ENCODE data around the gene MAGEA9B.
A peak's percentile ranks its signal among the peaks of the same experiment; 100 is the strongest.
"Not testable (repeated sequence)": the region's sequence is repeated elsewhere in the genome, so short reads cannot be mapped to it uniquely, and the experiment has no call there.

The MAGEA9B gene

GRCh38 chrX:149570668-149571067 lies 16.6 kb downstream of the MAGEA9B start:
- no peak for DNase-seq

DNA sequence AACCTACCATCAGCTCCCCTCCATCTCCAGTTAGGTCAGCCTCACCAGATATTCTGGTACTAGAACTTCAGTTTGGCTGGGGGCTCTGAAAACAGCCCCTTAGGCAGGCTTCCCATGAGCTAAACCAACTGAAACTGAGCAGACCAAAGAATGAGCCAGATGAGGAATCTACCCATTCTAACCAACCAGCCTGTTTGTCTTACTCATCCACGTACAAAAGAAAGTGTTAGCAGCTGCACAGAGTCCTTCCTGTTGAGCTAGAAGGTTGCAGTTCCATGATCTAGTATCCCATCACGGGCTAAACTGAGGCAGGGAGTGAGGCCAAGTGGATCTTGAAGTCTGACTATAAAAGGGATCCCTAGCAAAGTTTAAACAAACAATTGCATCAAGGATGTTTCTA lies 17.5 kb downstream of the MAGEA9B start:
- DNase-seq = peak; percentile 38

- DNase-seq = no peak
These were observed 18.5 kb downstream of the MAGEA9B start for GRCh38 chrX:149568701-149569296.

DNA sequence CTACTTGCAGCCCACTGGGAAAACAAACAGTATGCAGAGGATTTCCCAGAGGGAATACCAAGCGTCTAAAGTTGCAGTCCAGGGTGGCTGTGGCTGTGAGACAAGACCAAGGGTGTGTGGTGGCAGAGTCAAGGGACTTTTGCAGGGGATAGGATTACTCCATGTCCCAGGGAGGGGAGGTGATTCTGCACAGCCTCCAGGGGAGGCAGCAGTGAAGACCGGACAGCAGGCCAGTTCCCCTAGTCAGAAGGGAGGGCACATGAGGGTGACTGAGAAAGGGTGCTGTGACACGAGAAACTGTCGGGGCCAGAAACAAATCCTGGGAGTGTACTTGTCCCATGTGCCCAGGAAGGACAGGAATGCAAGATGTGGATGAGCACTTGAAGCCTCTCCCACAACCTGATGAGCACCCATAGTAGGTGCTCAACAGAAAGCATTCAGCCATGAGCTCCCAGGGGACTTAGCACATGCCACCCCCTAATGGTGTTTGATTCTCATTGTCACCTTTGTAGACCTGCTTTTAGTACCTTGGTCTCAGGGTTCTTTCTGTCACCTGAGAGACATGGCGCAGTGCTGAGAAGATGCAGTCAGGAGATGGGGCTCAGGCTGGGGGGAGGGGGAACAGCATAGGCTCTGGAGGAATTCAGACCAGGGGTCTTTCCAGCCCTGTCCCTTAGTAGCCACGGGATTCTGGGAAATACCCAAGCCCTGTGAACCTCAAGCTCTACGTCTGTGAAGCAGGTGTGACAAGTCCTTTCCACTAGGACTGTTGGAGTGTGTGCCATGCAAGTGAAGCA lies 19.4 kb downstream of the MAGEA9B start:
- DNase-seq = no peak

- no peak for DNase-seq
These were observed 23.9 kb downstream of the MAGEA9B start for GRCh38 chrX:149563359-149563758.

- DNase-seq = not testable (repeated sequence)
These were observed 32.0 kb downstream of the MAGEA9B start for GRCh38 chrX:149555251-149555650.

GRCh38 chrX:149551939-149552248 lies 35.4 kb downstream of the MAGEA9B start:
- DNase-seq = not testable (repeated sequence)

DNA sequence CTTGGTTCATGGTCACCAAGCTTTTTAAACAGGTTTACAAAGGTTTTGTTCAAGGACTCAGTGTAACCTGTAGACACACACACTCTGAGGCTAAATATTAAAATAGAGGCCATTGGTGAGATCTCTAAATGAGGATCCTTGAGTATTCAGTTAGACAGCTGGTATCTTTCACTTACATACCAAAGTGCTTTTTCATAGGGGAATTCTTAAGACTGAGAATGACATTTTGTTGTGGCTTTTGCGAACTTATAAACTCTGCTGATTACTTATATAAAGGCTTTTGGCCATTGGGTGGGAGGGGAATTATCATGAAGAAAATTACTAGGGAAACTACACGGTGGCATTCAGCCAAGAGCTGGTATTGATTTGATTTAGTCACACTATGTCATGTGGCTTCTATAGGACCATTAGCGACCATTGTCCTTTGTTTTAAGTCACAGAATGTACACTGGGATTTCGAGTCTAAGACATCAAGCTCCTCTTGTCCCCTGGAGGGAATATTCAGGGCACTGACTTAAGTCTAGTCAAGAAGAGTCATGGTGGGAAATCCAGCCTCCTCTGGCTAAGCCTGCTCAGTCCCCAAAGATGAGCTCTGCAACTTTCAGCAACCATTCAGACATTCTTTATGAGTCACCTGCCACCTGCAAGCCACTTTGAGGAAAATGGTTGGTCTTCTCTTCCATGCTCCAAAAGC lies 35.9 kb downstream of the MAGEA9B start:
- not testable (repeated sequence) for DNase-seq

DNA sequence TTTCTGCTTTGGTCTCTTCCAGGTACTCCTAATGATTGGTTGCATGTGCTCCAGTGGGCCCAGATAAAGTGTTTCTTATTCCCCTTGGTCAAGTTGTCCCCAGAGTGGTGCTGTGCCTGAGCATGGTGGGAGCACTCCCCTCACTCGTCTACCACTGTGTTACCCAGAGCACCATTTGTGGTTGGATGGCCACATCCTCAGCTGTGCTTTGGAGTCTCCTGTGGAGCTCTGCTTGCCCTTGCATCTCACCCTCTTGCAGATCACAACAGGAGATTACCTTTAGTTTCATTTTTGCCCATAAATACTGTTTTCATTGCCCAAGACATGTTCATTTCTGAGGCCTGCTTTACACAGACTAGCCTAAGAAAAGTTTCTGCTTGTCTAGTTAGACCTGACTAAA lies 36.8 kb downstream of the MAGEA9B start:
- DNase-seq = peak; percentile 20

DNA sequence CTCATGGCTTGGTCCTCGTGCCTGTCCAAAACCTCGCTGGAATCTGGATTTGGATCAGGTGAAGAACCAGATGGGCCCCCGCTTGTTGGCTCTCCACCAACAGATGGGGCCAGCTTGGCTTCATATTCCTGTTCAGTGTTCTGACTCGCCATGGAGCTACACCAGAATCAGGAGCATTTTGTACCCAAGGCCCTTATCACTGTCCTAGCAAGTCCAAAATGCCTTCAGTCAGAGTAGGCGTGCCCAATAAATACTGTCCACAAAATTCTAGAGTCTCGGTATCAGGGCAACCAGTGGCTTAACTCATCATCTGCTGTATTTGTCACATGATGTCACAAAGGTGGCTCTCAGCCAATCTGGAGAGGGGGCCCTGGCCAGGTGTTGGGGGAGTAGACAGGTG lies 37.6 kb downstream of the MAGEA9B start, which contains the start of gene HSFX3:
TSS of gene HSFX3 (minus strand) at position 224 of the 400 bp plus-strand sequence. CDS start at position 152, 72 bp downstream.
- not testable (repeated sequence) for DNase-seq

- not testable (repeated sequence) for DNase-seq
These were observed 39.5 kb downstream of the MAGEA9B start for GRCh38 chrX:149547782-149548181.

GRCh38 chrX:149546962-149547361 lies 40.3 kb downstream of the MAGEA9B start:
- not testable (repeated sequence) for DNase-seq

GRCh38 chrX:149545545-149546543 lies 41.4 kb downstream of the MAGEA9B start:
- DNase-seq = not testable (repeated sequence)

GRCh38 chrX:149541521-149542047 lies 45.7 kb downstream of the MAGEA9B start:
- no peak for DNase-seq

DNA sequence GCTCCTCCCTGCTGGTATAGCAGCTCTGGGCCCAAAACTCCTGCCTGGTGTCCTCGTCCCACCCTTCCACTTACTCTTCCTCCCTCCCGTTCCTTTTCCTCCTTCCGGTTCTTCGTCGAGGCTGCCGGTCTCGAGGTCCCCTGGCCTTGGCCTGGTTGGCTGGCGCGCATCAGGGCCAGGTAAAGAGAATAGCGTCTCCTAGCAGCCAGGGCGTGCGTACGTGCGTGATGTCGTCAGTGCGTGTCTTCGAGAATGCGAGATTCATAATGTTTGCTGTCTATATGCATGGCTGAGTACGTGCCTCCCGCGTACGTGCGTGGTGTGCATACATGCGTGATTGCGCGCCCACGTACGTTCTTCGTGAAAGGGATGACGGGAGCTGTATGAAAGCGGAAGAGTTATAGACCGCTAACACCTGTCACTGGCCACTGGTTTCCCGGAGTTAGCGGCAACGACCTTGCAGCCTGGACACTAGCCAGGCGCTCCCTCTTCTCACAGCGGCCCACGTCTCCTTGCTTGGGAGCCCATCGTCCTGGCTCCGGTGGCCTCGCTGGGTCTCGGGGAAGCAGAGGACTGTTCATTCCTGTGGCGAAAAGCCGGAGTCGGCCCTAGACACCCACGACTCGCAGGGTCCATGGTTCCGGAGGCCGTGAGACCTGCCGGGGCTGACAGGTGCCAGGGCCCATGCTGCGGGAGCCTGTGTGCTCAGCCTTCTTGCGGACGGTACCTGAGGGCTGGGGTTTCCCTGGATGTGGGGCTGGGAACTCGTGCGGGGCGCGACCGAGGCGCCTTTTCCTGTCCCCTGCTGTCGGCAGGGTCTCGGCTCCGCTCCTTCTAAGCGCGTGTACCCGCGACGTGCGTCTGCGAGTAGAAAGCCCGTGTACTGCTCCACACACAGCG lies 46.4 kb downstream of the MAGEA9B start, which contains the start of gene EOLA1:
TSS of gene EOLA1 (plus strand) at position 392 of the 900 bp plus-strand sequence. CDS start 4,619 bp downstream, outside the sequence.
- peak; percentile 92 for DNase-seq

GRCh38 chrX:149540131-149540620 lies 47.1 kb downstream of the MAGEA9B start:
- peak; percentile 91 for DNase-seq

- peak; percentile 92 for DNase-seq
These were observed 47.8 kb downstream of the MAGEA9B start for GRCh38 chrX:149539283-149540130.

GRCh38 chrX:149537474-149537873 lies 49.8 kb downstream of the MAGEA9B start:
- not testable (repeated sequence) for DNase-seq

GRCh38 chrX:149534926-149535602 lies 52.2 kb downstream of the MAGEA9B start:
- not testable (repeated sequence) for DNase-seq

Data from activated CD4-positive, alpha-beta T cell treated with anti-CD3 and anti-CD28 coated beads, Interleukin-2, Interleukin-6, amounts not matched to agents 100 ng/mL and 50 ng/mL, durations not matched to agents 16 hours and 8 hours (primary cell).